Measurements from ENCODE around the gene TMEM131. TPM values are rescaled to one million over a fixed set of nuclear protein-coding genes. Genes with fewer than 3 reads are reported as not detected.
A peak's percentile ranks its signal among the peaks of the same experiment; 100 is the strongest.

The TMEM131 gene
- total RNA-seq, 1 donor: 45.1 TPM

DNA sequence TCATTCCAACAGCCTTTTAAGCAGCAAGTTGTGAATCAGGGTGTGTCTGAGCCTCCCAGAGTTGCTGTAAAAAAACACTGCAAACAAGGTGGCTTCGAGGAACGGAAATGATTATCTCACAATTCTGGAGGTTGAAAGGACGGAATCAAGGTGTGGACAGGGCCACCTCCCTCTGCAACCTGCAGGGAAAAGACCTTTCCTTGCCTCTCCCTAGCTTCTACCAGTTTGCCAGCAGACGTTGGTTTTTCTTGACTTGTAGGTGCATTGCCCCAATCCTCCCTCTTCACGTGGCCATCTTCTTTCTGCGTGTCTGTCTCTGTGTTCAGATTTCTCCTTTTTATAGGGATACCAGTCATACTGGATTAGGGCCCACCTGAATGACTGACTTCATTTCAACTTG, 24.8 kb upstream of the TMEM131 start:
- TF ChIP-seq, protein P1, sequence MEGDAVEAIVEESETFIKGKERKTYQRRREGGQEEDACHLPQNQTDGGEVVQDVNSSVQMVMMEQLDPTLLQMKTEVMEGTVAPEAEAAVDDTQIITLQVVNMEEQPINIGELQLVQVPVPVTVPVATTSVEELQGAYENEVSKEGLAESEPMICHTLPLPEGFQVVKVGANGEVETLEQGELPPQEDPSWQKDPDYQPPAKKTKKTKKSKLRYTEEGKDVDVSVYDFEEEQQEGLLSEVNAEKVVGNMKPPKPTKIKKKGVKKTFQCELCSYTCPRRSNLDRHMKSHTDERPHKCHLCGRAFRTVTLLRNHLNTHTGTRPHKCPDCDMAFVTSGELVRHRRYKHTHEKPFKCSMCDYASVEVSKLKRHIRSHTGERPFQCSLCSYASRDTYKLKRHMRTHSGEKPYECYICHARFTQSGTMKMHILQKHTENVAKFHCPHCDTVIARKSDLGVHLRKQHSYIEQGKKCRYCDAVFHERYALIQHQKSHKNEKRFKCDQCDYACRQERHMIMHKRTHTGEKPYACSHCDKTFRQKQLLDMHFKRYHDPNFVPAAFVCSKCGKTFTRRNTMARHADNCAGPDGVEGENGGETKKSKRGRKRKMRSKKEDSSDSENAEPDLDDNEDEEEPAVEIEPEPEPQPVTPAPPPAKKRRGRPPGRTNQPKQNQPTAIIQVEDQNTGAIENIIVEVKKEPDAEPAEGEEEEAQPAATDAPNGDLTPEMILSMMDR (IDR thresholded peaks at IDR 0.05; ENCODE audit: insufficient read depth, low read length): no peak
- H3K4me3 ChIP-seq (ENCODE audit: low read depth, low read length): no peak overlapping the region
- DNase-seq (ENCODE audit: low read depth): no peak

- H3K4me3 ChIP-seq (ENCODE audit: low read depth, low read length): no peak overlapping the region
- TF ChIP-seq, protein P1 (IDR thresholded peaks at IDR 0.05; ENCODE audit: insufficient read depth, low read length): no peak
- DNase-seq (ENCODE audit: low read depth): no peak
These were observed 21.3 kb upstream of the TMEM131 start for GRCh38 chr2:98016908-98017670.

GRCh38 chr2:98015671-98016070, 19.9 kb upstream of the TMEM131 start:
- H3K4me3 ChIP-seq (ENCODE audit: low read depth, low read length): no peak overlapping the region
- DNase-seq (ENCODE audit: low read depth): no peak
- TF ChIP-seq, protein P1 (IDR thresholded peaks at IDR 0.05; ENCODE audit: insufficient read depth, low read length): no peak

- no peak overlapping the region for H3K4me3 ChIP-seq (ENCODE audit: low read depth, low read length)
- no peak for DNase-seq (ENCODE audit: low read depth)
- TF ChIP-seq, protein P1 (IDR thresholded peaks at IDR 0.05; ENCODE audit: insufficient read depth, low read length): no peak
These were observed 18.6 kb upstream of the TMEM131 start for GRCh38 chr2:98014379-98014778.

GRCh38 chr2:98013407-98014042, 17.8 kb upstream of the TMEM131 start:
- H3K4me3 ChIP-seq (ENCODE audit: low read depth, low read length): no peak overlapping the region
- peak; percentile 37 for DNase-seq (ENCODE audit: low read depth)

DNA sequence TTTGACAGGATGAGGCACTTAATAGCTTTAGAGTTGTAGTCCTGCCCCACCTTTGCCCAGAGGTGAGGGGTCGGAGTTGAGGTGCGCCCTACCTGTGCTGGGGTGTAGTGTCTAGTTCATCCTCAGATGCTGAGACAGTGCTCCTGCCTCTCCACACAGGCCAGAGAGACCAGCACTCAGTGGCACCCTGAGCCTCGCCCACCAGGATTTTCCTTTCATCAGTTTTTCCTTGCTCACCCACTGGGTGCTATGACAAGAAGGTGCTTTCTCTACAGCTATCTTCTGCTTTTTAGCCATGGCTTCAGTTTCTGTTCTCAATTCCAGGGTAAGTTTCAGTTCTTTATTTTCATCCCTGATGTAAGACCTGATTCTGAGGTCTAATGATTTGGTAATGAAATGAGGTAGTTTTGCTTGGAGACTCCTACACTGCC, 16.8 kb upstream of the TMEM131 start:
- no peak overlapping the region for H3K4me3 ChIP-seq (ENCODE audit: low read depth, low read length)
- no peak for DNase-seq (ENCODE audit: low read depth)
- TF ChIP-seq, protein P1 (IDR thresholded peaks at IDR 0.05; ENCODE audit: insufficient read depth, low read length): no peak

More at GRCh38 chr2:98013407-98014042, 17.8 kb upstream of the TMEM131 start:
- TF ChIP-seq, protein P1 (IDR thresholded peaks at IDR 0.05; ENCODE audit: insufficient read depth, low read length): no peak
